NCI-H1092 (cell line): Measurements from ENCODE around the gene POGLUT2.

ENCODE experiments used
- DNase-seq: peaks from one replicate; lab custom pipeline; 2025; lab: John Stamatoyannopoulos, UW

POGLUT2 gene

DNA sequence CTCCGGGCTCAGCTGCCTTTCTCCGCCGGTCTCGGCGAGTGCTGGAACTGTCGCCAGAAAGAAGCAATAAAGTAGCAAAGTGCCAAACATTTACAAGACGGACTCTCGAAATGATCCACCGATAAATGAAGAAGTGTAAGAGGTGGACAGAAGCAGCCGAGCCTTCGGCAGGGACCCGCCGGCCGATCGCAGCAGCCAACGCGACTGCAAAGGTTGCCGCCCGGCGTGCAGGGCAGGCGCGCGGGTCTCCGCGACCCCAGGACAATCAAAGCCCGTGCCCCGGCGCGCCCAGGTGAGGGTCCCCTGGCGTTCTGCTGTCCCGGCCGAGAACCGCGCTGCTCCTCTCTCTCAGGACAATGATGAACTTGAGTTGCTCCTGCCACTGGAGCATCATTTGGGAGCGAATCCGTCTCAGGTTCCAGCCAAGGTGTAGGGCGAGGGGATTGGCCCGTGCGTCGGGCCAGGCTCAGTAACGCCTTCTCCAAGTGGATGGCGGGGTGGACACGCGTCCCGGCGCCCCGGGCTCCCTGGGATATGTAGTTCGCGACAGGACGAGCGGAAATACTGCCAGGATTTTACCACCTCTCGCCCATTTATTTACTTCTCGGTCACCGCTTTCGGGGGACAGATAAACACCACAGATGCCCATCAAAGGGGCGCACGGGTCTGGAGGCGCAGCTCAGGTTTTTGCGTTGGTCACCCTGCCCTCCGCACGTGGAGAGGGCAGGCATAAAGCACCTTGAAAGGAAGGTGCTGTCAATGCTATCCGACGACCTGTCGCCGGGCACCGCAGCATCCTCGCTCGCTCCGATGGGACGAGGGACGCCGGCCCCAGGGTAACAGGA is at the start of gene POGLUT2, which contains the start of gene BIVM:
POGLUT2 (minus strand) TSS at position 396 of the 845 bp plus-strand sequence; CDS start at position 90, 306 bp downstream.
BIVM (plus strand) TSS at position 539 of the 845 bp plus-strand sequence. CDS start 8,149 bp downstream, outside the sequence.
- peak; percentile 95 for DNase-seq

GRCh38 chr13:102847272-102848234 is 48.8 kb upstream of the POGLUT2 start:
- peak; percentile 9 for DNase-seq

- peak; percentile 40 for DNase-seq
These were observed 47.7 kb upstream of the POGLUT2 start for GRCh38 chr13:102846261-102847015.

DNA sequence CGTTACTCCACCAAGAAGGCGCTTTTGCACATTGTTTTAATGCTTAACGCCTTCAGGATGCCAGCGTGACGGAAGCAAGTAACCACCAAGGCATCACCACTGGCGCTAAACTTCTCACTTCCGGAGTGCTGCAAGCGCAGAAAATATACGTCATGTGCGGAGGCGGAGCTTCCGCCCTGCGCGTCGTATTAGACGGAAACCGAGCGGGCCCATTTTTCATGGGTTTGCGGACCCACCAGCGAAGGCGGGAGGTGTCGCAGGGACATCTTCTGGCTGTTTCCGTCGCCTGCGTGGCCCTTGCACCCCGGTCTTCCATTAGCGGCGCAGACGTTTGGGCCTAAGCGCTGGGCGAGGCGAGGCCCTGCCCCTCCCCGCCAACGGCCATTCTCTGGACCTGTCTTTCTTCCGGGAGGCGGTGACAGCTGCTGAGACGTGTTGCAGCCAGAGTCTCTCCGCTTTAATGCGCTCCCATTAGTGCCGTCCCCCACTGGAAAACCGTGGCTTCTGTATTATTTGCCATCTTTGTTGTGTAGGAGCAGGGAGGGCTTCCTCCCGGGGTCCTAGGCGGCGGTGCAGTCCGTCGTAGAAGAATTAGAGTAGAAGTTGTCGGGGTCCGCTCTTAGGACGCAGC is 47.0 kb upstream of the POGLUT2 start, which contains the start of gene ERCC5:
ERCC5 (plus strand) TSS at position 403 of the 631 bp plus-strand sequence. CDS start 235 bp downstream, outside the sequence.
- DNase-seq: peak; percentile 98

DNA sequence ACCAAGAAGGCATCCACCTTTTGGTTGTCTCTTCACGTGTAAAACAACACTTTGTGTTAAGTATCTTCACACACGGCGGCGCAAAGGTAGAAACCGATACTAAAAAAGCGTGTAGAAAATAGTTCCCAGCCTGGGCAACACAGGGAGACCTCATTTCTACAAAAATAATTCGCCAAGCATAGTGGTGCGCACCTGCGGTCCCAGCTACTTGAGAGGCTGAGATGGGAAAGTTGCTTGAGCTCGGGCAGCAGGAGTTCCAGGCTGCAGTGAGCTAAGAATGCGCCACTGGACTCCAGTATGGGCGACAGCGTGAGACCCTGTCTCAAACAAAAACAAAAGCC is 46.5 kb upstream of the POGLUT2 start:
- no peak for DNase-seq

- no peak for DNase-seq
These were observed 40.7 kb upstream of the POGLUT2 start for GRCh38 chr13:102839462-102839861.

DNA sequence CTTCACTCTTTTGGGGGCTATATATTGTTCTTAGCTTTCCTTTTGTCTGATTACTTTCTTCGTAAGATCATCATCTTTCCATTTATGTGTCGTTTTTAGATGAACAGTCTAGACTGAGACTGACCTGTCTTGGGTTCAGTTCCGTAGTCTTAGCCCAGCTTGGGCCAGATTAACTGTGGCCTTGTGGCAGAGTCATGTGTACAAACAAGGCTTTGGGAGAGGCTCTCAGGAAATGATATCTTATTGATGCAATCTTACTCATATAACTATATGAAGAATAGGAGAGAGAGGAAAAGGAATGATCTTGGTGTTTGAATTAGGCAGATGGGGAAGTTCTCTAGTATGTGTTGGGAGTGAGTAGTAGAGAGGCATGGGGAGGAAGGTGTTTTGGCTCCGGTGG is 40.2 kb upstream of the POGLUT2 start:
- no peak for DNase-seq

DNA sequence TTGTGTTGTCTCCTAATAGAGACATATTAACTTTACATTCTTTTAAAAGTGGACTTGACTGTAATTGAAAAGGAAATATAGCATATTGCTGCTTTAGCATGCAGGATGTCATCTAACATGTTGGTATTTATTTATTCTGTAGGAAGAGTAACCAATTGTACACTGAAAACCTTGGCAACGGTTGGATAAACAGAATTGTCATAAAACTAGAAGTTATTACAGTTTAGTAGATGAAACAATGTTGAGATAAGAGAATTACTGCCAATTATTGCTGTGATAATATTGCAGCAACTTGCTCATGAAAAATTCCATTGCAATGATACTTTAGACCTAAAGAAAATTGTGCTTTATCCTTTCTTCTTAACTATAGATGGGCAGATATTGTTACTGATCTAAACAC is 39.5 kb upstream of the POGLUT2 start:
- DNase-seq: no peak

GRCh38 chr13:102836471-102836870 is 37.7 kb upstream of the POGLUT2 start:
- DNase-seq: no peak

- DNase-seq: no peak
These were observed 31.9 kb upstream of the POGLUT2 start for GRCh38 chr13:102830646-102831045.

- DNase-seq: no peak
These were observed 27.3 kb upstream of the POGLUT2 start for GRCh38 chr13:102825921-102826706.

DNA sequence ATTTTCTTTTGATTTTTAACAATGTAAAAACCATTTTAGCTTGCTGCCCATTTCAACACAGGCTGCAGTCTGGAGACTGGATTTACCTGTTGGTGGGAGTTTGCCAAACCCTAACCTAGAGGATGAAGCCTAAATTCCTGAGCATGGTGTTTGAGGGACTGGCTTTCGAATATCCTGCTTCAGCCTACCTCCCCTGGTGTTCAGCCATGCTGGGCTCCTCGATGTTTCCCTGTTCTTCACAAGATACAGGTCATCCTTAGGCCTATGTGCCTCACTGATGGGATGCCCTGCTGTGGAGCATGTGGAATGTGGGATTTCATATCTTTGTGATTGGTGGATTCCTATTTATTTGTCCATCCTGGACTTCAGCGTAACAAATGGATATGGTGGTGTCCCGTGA is 26.6 kb upstream of the POGLUT2 start:
- DNase-seq: no peak

DNA sequence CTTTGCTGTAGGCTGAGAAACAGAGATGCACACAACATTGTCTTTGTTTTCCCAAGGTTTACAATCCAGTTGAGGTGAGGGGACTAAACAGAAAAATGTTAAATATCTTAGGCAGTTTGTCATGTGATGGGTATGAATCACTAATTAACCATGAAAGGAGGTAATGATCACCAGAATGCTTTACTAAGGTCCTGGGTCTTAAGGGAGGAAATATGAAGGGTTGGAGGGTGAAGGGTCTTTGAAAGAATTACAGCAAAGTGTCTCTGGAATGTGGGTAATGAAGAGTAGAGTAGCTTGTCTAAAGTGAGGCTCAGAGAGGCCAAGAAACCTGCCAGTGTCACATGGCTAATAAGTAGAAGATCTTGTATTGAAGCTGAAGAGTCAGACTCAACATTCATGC is 19.1 kb upstream of the POGLUT2 start:
- DNase-seq: no peak

GRCh38 chr13:102817241-102817640 is 18.5 kb upstream of the POGLUT2 start:
- no peak for DNase-seq

- DNase-seq: no peak
These were observed 17.9 kb upstream of the POGLUT2 start for GRCh38 chr13:102816708-102817107.

DNA sequence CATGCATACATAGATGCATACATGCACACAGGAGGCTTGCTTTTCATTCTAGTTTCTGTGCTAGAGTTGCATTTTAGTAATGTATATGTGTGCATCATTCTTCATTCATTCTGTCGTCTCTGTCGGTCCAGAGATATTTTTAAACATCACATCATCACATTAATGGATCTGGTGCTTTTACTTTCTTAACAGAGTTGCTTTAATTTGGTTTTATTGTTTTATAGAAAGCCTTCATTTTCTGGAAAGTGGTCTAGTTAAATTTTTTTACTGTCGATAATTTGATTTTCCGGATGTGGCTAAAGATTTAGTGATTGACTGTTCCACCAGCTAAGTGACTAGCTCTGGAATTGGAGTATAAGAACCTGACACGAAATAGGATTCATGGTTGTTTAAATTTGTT is 17.0 kb upstream of the POGLUT2 start:
- DNase-seq: no peak

- DNase-seq: no peak
These were observed 16.0 kb upstream of the POGLUT2 start for GRCh38 chr13:102814793-102815192.

GRCh38 chr13:102814025-102814607 is 15.3 kb upstream of the POGLUT2 start:
- no peak for DNase-seq

GRCh38 chr13:102812611-102813287 is 14.0 kb upstream of the POGLUT2 start:
- DNase-seq: no peak

DNA sequence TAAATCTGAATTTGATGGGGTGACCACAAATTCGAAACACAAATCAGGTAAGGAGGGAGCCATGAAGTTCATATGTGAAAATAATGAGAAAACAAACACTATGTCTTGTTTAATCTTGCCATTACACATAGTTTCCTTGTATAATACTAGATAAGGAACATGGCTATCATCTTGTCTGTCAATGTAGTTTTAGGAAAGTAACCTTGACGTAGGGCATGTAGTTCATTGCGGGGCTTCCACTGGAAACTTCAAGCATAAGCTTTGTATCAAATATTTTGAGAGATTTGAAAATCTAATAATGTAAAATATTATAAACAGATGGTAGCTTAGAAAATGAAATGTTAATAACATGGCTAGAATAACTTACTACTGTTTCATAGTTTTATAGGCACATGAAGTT is 8.9 kb upstream of the POGLUT2 start:
- DNase-seq: no peak
